Middle frontal gyrus (tissue), 1 donor: Measurements from ENCODE around the gene GALNT9.

Experiments
- DNase-seq: peaks from one replicate; pipeline ENCODE4 v3.0.0-alpha.2; 2015; ENCODE audit warnings: low spot score; ENCODE audit errors: extremely low spot score

GALNT9 gene

GRCh38 chr12:132174015-132174838 is 155.2 kb downstream of the GALNT9 start:
- DNase-seq = no peak

GRCh38 chr12:132173135-132174014 is 156.0 kb downstream of the GALNT9 start:
- DNase-seq = no peak

DNA sequence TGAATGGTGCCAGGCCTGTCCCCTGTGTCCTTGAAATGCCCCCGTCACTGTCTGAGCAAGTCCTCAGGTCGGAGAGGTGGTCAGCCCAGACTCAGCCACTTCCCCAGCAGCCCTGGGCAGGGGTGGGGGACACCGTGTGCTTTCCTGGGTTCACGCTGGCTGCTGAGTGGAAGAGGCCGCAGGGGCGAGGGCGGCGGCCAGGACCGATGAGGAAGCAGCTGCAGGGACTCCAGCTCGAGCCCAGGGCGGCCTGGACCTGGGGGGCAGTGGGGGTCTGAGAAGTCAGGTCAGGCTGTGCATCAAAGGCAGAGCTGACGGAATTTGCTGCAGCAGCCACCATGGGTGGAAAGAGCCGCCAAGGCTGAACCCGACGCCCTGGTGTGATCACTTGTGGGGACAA is 156.8 kb downstream of the GALNT9 start:
- DNase-seq = no peak

- DNase-seq = no peak
Measured at GRCh38 chr12:132171968-132172521, 157.3 kb downstream of the GALNT9 start.

- no peak for DNase-seq
Measured at GRCh38 chr12:132171293-132171967, 158.0 kb downstream of the GALNT9 start.

- DNase-seq = no peak
Measured at GRCh38 chr12:132170637-132171292, 158.6 kb downstream of the GALNT9 start.

GRCh38 chr12:132170094-132170636 is 159.2 kb downstream of the GALNT9 start:
- DNase-seq = no peak

DNA sequence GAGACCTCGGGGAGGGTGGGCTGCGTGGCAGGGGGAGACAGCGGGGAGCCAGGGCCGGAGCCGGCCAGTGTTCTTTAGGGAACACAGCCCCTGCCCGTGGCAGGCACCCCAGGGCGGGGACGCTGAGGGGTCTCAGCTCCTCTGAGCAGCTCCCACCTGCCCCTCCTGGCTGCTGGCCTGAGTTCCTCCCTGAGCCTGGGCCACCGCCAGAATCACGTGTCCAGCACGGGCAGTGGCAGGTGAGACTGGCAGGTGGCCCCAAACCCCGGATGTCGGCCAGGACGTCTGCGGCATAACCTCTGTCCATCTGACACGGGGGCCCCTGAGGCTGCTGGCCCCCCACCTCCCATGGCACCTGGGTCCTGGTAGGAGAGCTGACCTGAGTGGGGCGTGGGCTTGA is 160.0 kb downstream of the GALNT9 start:
- DNase-seq = no peak

DNA sequence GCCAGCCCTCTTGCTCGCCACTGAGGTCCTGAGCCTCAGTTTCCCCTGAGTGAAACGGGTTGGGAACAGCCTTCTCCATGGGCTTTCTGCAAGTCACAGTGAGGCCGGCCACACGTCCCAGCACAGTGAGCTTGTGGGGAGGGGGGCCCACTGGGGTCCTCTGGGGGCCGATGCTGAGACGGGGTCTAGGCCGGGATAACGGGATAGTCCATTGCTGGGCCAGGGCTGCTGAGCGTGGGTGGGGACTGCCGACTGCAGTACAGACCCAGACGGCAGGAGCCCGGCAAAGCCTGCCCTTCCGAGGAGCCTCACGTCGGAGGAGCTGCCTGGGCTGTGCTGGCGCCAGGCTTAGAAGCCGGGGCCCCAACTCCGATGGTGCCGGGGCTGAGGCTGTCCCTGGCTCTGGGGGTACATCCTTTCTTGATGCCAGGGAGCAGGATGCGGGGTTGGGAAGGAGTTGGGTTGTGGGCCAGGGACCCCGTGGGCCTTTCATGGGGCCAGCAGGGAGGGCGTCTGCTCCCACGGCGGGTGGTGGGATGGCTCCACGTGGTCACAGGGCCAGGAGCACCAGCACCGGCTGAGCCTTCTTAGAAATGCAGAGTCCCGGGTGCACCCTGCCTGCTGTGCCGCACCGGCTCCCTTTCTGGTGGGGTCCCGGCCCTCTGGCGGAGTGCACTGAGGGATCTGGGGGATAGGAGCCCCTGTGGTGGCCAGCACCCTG is 160.9 kb downstream of the GALNT9 start:
- no peak for DNase-seq

- DNase-seq = no peak
Measured at GRCh38 chr12:132167611-132168310, 161.6 kb downstream of the GALNT9 start.

DNA sequence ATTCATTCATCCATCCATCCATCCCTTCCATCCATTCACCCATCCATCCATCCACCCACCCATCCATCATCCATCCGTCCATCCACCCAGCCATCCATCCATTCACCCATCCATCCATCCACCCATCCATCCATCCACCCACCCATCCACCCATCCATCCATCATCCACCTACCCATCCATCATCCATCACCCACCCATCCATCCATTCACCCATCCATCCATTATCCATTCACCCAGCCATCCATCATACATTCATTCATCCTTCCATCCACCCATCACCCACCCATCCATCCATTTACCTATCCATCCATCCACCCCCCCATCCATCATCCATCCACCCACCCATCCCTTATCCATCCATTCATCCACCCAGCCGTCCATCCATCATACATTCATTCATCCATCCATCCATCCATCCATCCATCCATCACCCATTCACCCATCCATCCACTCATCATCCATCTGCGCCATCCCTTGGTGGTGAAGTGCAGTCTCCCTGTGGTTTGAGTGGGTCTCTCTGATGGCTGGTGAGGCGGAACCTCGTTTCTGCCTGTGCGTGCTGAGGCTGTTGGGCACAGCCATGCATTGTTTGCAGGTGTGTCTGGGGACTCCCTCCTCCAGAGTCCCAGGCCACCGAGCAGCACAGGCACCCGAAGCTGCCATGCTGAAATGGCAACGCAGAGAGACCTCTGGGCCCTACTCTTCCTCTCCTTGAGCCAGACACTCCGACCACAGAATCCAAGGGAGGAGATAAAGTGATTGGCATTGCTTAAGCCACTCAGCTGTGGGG is 162.4 kb downstream of the GALNT9 start:
- no peak for DNase-seq

GRCh38 chr12:132166093-132166492 is 163.3 kb downstream of the GALNT9 start:
- no peak for DNase-seq

- DNase-seq = no peak
Measured at GRCh38 chr12:132165584-132165983, 163.8 kb downstream of the GALNT9 start.

DNA sequence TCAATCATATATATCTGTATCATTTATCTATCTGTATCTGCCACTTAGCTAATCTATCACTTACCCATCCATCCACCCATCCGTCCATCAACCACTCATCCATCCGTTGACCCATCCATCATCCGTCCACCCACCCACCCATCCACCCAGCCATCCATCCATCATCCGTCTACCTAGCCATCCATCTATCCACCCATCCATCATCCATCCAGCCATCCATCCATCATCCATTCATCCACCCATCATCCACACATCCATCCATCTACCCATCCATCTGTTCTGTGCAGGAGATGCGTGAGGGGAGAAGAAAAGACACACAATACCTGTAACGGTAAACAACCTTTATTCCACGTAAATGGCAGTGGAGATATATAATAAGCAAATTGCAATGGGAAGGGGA is 165.0 kb downstream of the GALNT9 start:
- DNase-seq = no peak

DNA sequence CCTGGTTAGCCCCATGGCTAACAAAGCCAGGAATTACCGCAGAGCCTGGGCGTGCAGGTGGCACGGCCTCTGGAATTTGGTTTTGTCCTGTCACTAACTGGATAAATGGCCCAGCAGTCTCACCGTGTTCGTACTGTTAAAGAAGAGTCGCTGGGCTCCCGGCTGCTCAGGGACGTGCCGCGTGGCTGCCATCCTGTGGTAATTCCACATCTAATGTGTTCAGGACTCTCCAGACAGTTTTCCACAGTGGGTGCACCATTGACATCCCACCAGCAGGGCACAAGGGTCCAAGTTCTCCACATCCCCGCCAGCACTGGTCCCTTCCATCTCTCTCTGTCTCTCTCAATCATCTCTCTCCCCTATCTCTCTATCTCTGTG is 165.5 kb downstream of the GALNT9 start:
- no peak for DNase-seq

GRCh38 chr12:132163041-132163910 is 166.1 kb downstream of the GALNT9 start:
- no peak for DNase-seq

DNA sequence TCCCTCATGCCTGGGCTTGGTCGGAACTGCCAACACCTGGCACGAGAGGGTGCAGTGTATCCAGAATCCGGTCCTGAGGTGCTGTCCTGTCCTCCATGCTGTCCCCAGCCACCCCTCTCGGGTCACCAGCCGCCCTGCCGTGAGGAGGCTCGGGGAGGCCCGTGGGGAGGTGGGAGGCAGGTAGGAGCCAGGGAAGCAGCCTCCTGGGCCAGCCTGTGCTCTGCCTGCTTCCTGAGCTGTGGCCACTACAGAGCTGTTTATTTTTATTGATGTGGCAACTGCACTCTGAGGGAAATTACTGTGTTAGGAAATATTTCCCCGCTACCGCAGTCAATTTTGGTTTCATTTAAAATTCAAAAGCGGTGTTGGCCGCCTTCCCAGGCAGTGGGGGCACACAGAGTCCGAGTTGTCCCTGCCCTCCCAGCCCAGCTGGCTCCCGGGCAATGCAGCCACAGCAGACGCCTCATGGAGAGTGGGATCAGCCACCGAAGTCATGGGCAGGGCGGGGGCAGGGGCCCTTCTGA is 166.8 kb downstream of the GALNT9 start:
- no peak for DNase-seq
